ENCODE results near the gene ABCC4.

DNA sequence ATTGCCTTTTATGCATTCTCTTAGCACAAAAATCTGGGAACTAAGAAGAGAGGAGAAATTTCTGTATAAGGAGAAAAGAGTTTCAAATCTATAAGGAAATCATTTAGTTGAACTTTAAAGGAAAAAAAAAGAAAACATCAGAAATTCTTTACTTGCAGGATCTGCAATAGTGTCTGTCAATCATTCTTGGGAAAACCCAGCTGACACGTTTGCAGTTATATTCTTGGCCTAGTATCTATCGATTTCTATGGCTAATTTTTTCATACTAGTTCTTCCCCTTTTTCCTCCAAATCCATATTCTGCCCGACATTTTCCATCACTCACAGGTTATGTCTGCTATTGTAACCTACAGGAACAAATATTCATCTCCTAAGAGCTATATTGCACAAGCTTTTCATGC is 160.7 kb downstream of the ABCC4 start:
- no peak for TF ChIP-seq EZH2 (IDR thresholded peaks at IDR 0.05; ENCODE audit: low read length, unreplicated experiment)
- TF ChIP-seq, protein P1, sequence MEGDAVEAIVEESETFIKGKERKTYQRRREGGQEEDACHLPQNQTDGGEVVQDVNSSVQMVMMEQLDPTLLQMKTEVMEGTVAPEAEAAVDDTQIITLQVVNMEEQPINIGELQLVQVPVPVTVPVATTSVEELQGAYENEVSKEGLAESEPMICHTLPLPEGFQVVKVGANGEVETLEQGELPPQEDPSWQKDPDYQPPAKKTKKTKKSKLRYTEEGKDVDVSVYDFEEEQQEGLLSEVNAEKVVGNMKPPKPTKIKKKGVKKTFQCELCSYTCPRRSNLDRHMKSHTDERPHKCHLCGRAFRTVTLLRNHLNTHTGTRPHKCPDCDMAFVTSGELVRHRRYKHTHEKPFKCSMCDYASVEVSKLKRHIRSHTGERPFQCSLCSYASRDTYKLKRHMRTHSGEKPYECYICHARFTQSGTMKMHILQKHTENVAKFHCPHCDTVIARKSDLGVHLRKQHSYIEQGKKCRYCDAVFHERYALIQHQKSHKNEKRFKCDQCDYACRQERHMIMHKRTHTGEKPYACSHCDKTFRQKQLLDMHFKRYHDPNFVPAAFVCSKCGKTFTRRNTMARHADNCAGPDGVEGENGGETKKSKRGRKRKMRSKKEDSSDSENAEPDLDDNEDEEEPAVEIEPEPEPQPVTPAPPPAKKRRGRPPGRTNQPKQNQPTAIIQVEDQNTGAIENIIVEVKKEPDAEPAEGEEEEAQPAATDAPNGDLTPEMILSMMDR (conservative IDR thresholded peaks at IDR 0.05; ENCODE audit: low read depth, low read length): no peak
- TF ChIP-seq EZH2phosphoT487 (IDR thresholded peaks at IDR 0.05; ENCODE audit: borderline replicate concordance, low read length): no peak

All from PC-3 (cell line).